Activated CD4-positive, alpha-beta T cell treated with anti-CD3 and anti-CD28 coated beads, Interleukin-2, amount 50 U/mL, for 1 hour (primary cell): ENCODE results near the gene RAD51D.
"Not testable (repeated sequence)": the region's sequence is repeated elsewhere in the genome, so short reads cannot be mapped to it uniquely, and the experiment has no call there.

Experiments used
- DNase-seq: peaks from one replicate; pipeline ENCODE4 v3.0.0-alpha.2; 2020

RAD51D gene

DNA sequence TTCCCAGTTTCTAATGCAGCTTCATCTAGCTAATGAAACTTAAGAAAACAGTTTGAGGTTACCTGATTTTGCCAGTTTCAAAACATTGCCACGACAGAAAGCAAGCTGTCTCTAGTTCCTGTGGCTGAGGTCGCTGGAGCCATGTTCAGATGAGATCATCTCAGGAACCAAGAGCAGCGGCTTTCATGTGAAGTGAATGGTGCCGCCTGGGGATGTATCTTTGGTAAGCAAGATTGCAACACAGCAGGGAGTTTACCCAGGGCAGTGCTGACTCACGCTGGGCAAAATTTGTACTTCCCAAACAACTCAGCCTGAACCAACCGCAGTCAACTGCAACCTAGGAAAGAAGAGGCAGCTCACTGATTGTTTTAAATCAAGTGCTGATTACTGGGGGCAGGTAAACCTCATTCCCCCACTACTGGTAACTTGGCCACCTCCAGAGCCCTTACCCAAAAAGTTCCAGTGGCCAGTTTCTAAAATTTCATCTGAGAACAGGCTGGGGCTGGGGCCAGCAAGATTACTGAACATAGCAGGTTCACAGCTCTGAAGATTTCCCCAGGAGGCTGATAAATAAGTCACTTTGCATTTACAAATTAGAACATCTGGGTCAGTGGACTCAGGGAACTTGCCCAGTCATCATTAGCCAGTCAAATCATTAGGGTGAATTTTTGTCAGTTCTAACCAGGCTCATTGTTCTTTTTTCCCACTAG, 56.0 kb downstream of the RAD51D start, which contains the start of gene RFFL:
Gene RFFL (minus strand): TSS at position 194 of the 710 bp plus-strand sequence. CDS start 37,154 bp downstream, outside the sequence.
- DNase-seq: peak; percentile 78

- DNase-seq: no peak
These were observed 57.4 kb downstream of the RAD51D start for GRCh38 chr17:35062308-35062707.

GRCh38 chr17:35057332-35057915, 62.2 kb downstream of the RAD51D start:
- DNase-seq: no peak

GRCh38 chr17:35056013-35056412, 63.6 kb downstream of the RAD51D start:
- DNase-seq: no peak

GRCh38 chr17:35053204-35053603, 66.5 kb downstream of the RAD51D start:
- no peak for DNase-seq

GRCh38 chr17:35052780-35053179, 66.9 kb downstream of the RAD51D start:
- DNase-seq: no peak

DNA sequence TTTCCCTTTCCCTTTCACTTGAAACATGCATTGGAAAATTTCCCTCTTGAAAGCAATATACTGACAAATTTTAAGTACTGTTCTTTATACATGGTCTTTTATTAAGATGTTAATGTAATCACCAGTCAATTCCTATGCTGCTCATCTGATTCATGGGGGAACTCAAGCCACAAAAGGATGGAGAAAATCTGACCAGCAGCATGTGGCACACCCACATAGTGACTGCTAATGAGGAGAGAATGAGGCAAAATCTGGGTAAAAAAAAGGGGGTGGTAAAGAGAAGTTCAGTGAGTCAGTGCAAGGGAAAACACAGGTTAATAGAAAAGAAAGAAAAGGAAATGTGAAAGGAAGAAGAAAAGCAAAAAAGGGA, 67.4 kb downstream of the RAD51D start:
- DNase-seq: no peak

DNA sequence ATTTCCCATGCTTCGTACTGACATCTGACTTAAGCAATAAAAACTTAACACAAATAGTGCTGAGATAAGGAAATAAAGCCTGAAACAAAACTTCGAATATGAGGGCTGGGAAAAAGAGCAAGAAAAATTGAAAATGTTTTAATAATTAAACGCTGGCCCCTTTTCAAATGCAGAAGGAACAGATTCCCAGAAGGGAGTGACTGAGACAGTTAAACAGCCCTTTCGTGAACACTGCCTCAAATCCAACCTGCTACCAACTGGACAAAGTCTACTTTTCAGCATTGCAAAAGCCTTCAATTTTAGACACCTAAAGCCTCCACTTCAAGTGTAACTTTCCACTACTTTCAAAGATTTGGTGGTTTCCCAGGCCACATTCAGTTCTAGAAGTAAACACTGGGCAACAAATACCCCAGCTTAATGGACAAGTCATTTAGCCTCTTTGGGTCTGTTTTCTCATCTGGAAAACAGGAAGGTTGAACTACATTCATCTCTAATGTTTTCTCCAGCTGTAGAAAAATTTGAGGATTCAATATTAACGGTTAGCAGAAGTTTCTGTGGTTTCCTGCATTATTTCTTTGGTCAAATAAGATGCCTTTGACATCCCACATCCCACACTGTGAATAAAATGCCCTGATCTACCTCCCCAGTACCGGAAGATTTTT, 68.0 kb downstream of the RAD51D start:
- no peak for DNase-seq

- peak; percentile 21 for DNase-seq
These were observed 68.5 kb downstream of the RAD51D start for GRCh38 chr17:35051183-35051578.

DNA sequence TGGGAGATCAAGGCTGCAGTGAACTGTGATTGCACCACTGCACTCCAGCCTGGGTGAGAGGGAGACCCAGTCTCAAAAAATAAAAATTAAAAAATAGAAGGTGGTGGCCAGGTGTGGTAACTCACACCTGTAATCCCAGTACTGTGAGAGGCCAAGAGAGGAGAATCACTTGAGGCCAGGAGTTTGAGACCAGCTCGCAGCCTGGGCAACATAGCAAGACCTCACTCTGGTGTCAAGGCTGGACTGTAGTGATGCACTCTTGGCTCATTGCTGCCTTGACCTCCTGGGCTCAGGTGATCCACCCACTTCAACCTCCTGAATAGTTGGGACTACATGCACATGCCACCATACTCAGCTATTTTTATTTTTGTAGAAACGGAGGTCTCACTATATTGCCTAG, 69.5 kb downstream of the RAD51D start:
- no peak for DNase-seq

DNA sequence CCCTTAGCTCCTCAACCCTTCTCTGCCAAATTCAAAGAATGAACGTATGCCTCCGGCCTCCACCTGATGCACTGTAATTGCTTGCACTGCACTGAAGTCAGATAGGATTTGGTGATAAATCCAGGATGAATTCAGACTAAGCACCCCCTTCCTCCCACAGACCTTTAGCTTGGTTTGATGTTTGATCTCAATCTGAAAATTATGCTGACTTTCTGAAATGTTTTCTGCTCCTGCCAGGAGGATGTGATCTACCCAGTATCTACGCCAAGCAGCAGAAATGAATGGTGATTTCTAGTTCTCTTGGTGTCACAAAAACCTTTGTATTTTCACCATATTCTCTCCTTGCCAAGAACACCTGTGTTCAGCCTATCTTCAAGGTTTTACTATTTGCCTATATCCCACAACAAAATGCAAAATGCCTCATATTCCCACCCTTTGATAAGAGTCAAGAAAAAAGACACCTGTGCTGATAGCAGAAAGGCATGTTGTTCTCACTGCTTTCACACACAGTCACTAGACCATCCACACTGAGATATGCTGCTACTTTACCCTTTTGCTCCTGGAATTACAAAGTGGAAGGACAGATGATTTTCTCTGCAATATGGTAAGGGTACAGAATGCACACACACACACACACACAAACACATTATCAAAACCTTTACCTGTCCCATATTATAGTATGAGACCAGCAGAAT, 70.8 kb downstream of the RAD51D start:
- DNase-seq: no peak

- peak; percentile 49 for DNase-seq
These were observed 72.8 kb downstream of the RAD51D start for GRCh38 chr17:35046740-35047283.

DNA sequence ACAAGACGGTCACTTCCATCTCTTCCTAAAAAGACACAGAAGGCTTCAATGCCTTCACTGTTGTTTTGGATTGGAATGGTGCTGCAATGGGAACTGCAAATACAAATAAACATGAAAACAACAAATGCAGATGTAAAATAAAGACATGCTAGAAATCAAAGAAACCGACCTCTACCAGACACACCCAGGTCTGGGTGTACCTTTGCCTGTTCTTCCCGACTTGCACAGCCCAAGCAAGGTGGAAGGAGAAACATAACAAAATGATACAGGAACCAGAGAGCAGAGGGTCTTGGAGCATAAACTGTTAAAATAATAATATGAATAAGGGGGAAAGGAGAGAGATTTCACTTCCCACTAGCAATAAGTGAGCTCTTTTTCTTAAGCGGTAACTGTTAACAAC, 73.4 kb downstream of the RAD51D start:
- DNase-seq: no peak

GRCh38 chr17:35045458-35045979, 74.1 kb downstream of the RAD51D start:
- not testable (repeated sequence) for DNase-seq

- DNase-seq: no peak
These were observed 75.5 kb downstream of the RAD51D start for GRCh38 chr17:35044181-35044580.
